Activated CD4-positive, alpha-beta T cell treated with anti-CD3 and anti-CD28 coated beads, Interleukin-10, Interleukin-2, amounts not matched to agents 100 ng/mL and 50 ng/mL, durations not matched to agents 16 hours and 8 hours (primary cell): ENCODE measurements around the gene MTG2.
A peak's percentile ranks its signal among the peaks of the same experiment; 100 is the strongest.

Source experiments
- DNase-seq: peaks from one replicate; pipeline ENCODE4 v3.0.0-alpha.2; 2020

Gene MTG2

GRCh38 chr20:62236766-62237513, 54.1 kb downstream of the MTG2 start:
- no peak for DNase-seq

- DNase-seq, result no peak
Observed at GRCh38 chr20:62237514-62237800, 54.6 kb downstream of the MTG2 start.

GRCh38 chr20:62237801-62238568, 55.2 kb downstream of the MTG2 start, which contains the start of gene OSBPL2:
Gene OSBPL2, plus strand, starts transcription at chr20:62238521. Its CDS starts 17,664 bp downstream, at chr20:62256185.
- peak; percentile 100 for DNase-seq

- no peak for DNase-seq
Observed at GRCh38 chr20:62238569-62239277, 55.9 kb downstream of the MTG2 start.

GRCh38 chr20:62239278-62239879, 56.6 kb downstream of the MTG2 start:
- DNase-seq, result no peak

- DNase-seq, result no peak
Observed at GRCh38 chr20:62240020-62240685, 57.3 kb downstream of the MTG2 start.

GRCh38 chr20:62241506-62241905, 58.7 kb downstream of the MTG2 start:
- DNase-seq, result no peak

- DNase-seq, result no peak
Observed at GRCh38 chr20:62242176-62242575, 59.3 kb downstream of the MTG2 start.

GRCh38 chr20:62243106-62243505, 60.3 kb downstream of the MTG2 start:
- DNase-seq, result no peak

- no peak for DNase-seq
Observed at GRCh38 chr20:62243906-62244515, 61.2 kb downstream of the MTG2 start.

- no peak for DNase-seq
Observed at GRCh38 chr20:62244644-62245108, 61.8 kb downstream of the MTG2 start.

- DNase-seq, result no peak
Observed at GRCh38 chr20:62245911-62246280, 63.1 kb downstream of the MTG2 start.

- DNase-seq, result no peak
Observed at GRCh38 chr20:62246431-62246830, 63.6 kb downstream of the MTG2 start.

- DNase-seq, result no peak
Observed at GRCh38 chr20:62246872-62247652, 64.2 kb downstream of the MTG2 start.

GRCh38 chr20:62248890-62249560, 66.2 kb downstream of the MTG2 start:
- DNase-seq, result no peak

- DNase-seq, result no peak
Observed at GRCh38 chr20:62252342-62252966, 69.6 kb downstream of the MTG2 start.
